HepG2 (cell line): ENCODE measurements around the gene LCN12. TPM values are rescaled to one million over a fixed set of nuclear protein-coding genes. Genes with fewer than 3 reads are reported as not detected.

Experiments used
- ATAC-seq: fragments of 200-7000 bp; cut with Tn5 transposase; 3 replicates; pipeline ENCODE4 v1.9.1; 2020; ENCODE audit warnings: mild to moderate bottlenecking, moderate library complexity
- BruUV-seq: library from RNA; stranded (reverse); fragments of 400-500 nt; replicated peaks from 2 replicates; lab custom pipeline; 2021; lab: Mats Ljungman, UMichigan
- CTCF ChIA-PET: fragments of 300-600 bp; formaldehyde crosslinking; extraction: SDS; loops from one replicate; lab custom pipeline; 2021; ENCODE audit warnings: low total read pairs, inconsistent platforms, low intra/inter-chr PET ratio; lab: Yijun Ruan, JAX
- POLR2A ChIA-PET: fragments of 350-600 bp; sonication (Branson Sonifier 250); formaldehyde crosslinking; loops from one replicate; lab custom pipeline; 2020; ENCODE audit warnings: antibody characterized with exemption, inconsistent platforms; lab: Yijun Ruan, JAX
- DNase-seq: peaks from one replicate; pipeline ENCODE4 v3.0.0-alpha.2; 2015; ENCODE audit warnings: low spot score
- FAIRE-seq: peaks from 3 replicates; lab custom pipeline; 2011; peaks lifted over from hg19 to GRCh38; lab: Jason Lieb, UNC
- H2AFZ ChIP-seq: one replicate; pipeline ENCODE4 v1.6.1; 2011; ENCODE audit warnings: low read length, inconsistent platforms
- H3K27ac ChIP-seq: fragments of 300-600 bp; 3 replicates; pipeline ENCODE4 v1.8.0; 2011; ENCODE audit warnings: mixed run types, mild to moderate bottlenecking, mixed read lengths, low read length, inconsistent platforms; ENCODE audit not compliant: insufficient read depth; ENCODE audit errors: extremely low read length
- H3K27me3 ChIP-seq, 2 experiments: fragments of 200-600 bp in 1 of 2; 2 replicates in 1 of 2; 3 replicates in 1 of 2; pipeline versions ENCODE4 v1.6.0 to v1.8.0; 2011; ENCODE audit warnings: low read length in 2 of 2, mild to moderate bottlenecking in 2 of 2, moderate library complexity in 2 of 2, inconsistent platforms in 1 of 2; ENCODE audit not compliant: insufficient read depth in 2 of 2, control insufficient read depth in 1 of 2
- H3K36me3 ChIP-seq, 2 experiments: fragments of 200-600 bp in 1 of 2; replicated peaks in 1 of 2; 2 replicates in 1 of 2; 3 replicates in 1 of 2; pipeline versions ENCODE4 v1.5.1 to v1.8.0; 2011; ENCODE audit warnings: low read length in 2 of 2, inconsistent platforms in 1 of 2; ENCODE audit not compliant: insufficient read depth in 2 of 2, control insufficient read depth in 1 of 2
- H3K4me1 ChIP-seq: 2 replicates; pipeline ENCODE4 v1.5.1; 2012; ENCODE audit warnings: low read length, inconsistent platforms; ENCODE audit not compliant: insufficient read depth
- H3K4me2 ChIP-seq: 2 replicates; pipeline ENCODE4 v1.6.0; 2011; ENCODE audit warnings: low read depth, low read length, inconsistent platforms
- H3K4me3 ChIP-seq, 3 experiments: fragments of 200-600 bp in 1 of 3; sonication (generic), shearing (Covaris generic) in 1 of 3; replicated peaks in 1 of 3; 2 replicates each; pipeline ENCODE4 v1.5.1; 2011 to 2016; ENCODE audit warnings: low read length in 3 of 3, inconsistent platforms in 2 of 3, low read depth in 2 of 3, mild to moderate bottlenecking in 2 of 3, control low read depth in 1 of 3, mixed read lengths in 1 of 3; ENCODE audit not compliant: insufficient read depth in 1 of 3
- H3K79me2 ChIP-seq: one replicate; pipeline ENCODE4 v1.6.1; 2011; ENCODE audit warnings: low read length, inconsistent platforms; ENCODE audit not compliant: insufficient read depth
- H3K9ac ChIP-seq: 2 replicates; pipeline ENCODE4 v1.6.0; 2011; ENCODE audit warnings: mild to moderate bottlenecking, low read depth, low read length, inconsistent platforms; ENCODE audit not compliant: insufficient read depth
- H3K9me3 ChIP-seq: 2 replicates; pipeline ENCODE4 v1.5.1; 2012; ENCODE audit warnings: mild to moderate bottlenecking, low read length
- H4K20me1 ChIP-seq: 2 replicates; pipeline ENCODE4 v1.6.0; 2011; ENCODE audit warnings: inconsistent platforms, mild to moderate bottlenecking, low read length, moderate library complexity; ENCODE audit not compliant: insufficient read depth
- BCL6 ChIP-seq: IDR thresholded peaks from 2 replicates; pipeline ENCODE4 v1.6.1; 2016; ENCODE audit warnings: missing genetic modification reagents, missing compliant biosample characterization
- ETV5 ChIP-seq: IDR thresholded peaks from 2 replicates; pipeline ENCODE4 v1.6.1; 2018; ENCODE audit warnings: missing biosample characterization, missing genetic modification reagents, inconsistent platforms, borderline replicate concordance
- MIXL1 ChIP-seq: IDR thresholded peaks from 2 replicates; pipeline ENCODE4 v1.6.1; 2016
- MTA1 ChIP-seq: sonication (generic); formaldehyde crosslinking; IDR thresholded peaks from 2 replicates; pipeline ENCODE4 v1.4.0; 2020; ENCODE audit warnings: missing genetic modification reagents, mild to moderate bottlenecking, borderline replicate concordance
- REPIN1 ChIP-seq: sonication (generic); formaldehyde crosslinking; IDR thresholded peaks from 2 replicates; pipeline ENCODE4 v1.8.0; 2022; ENCODE audit warnings: missing genetic modification reagents, low read depth, mild to moderate bottlenecking, borderline replicate concordance
- RFX1 ChIP-seq: fragments of 450-650 bp; IDR thresholded peaks from 2 replicates; pipeline ENCODE4 v1.6.1; 2017
- SNAPC4 ChIP-seq: sonication (generic); formaldehyde crosslinking; IDR thresholded peaks from 2 replicates; pipeline ENCODE4 v1.4.0; 2020; ENCODE audit warnings: mild to moderate bottlenecking, missing genetic modification reagents
- TRIM22 ChIP-seq: fragments of 450-650 bp; IDR thresholded peaks from 2 replicates; pipeline ENCODE4 v1.6.1; 2017
- ZNF101 ChIP-seq: sonication (generic); formaldehyde crosslinking; IDR thresholded peaks from 2 replicates; pipeline ENCODE4 v1.4.0; 2020; ENCODE audit warnings: mild to moderate bottlenecking, low read depth, missing genetic modification reagents, borderline replicate concordance
- ZNF33A ChIP-seq: sonication (generic); formaldehyde crosslinking; IDR thresholded peaks from 2 replicates; pipeline ENCODE4 v1.5.1; 2020; ENCODE audit warnings: missing genetic modification reagents, mild to moderate bottlenecking, moderate library complexity, borderline replicate concordance
- ZNF552 ChIP-seq: sonication (generic); formaldehyde crosslinking; IDR thresholded peaks from 2 replicates; pipeline ENCODE4 v1.9.0; 2022; ENCODE audit warnings: missing genetic modification reagents, mild to moderate bottlenecking, borderline replicate concordance
- ZNF724P ChIP-seq: sonication (generic); formaldehyde crosslinking; IDR thresholded peaks from 2 replicates; pipeline ENCODE4 v1.8.0; 2022; ENCODE audit warnings: missing genetic modification reagents, borderline replicate concordance
- WGBS: methylation state at CpG from one replicate; pipeline ENCODE4 v1.1.6; 2017; ENCODE audit warnings: low lambda C conversion rate; 5-methylcytosine and 5-hydroxymethylcytosine counted together
- in situ Hi-C: cut with HindIII; loops from 2 replicates; pipeline ENCODE4 v1.10.0; 2017; ENCODE audit warnings: low pct_unique_long_range_greater_than_20kb; ENCODE audit not compliant: extremely low pct_ligation_motif_present
- intact Hi-C: fragments of 100-400 bp; cut with micrococcal nuclease; formaldehyde crosslinking; loops from one replicate; pipeline ENCODE4 v1.10.0; 2022; ENCODE audit not compliant: unreplicated experiment
- polyA plus RNA-seq, 8 experiments: library from polyadenylated mRNA; depleted of rRNA in 3 of 8; stranded (reverse) in 7 of 8; unstranded in 1 of 8; fragments of >200 nt; fragmentation: Illumina TruSeq in 4 of 8; extraction: Trizol in 4 of 8; gene quantifications; 2 replicates each; pipeline versions ENCODE4 v1.2.1 to v1.2.3, GENCODE V29; 2011 to 2016; ENCODE audit warnings: low read depth in 4 of 8, missing spikeins in 1 of 8, mixed read lengths in 1 of 8; ENCODE audit not compliant: insufficient read depth in 1 of 8
- total RNA-seq, 5 experiments: library from RNA; depleted of rRNA; stranded (reverse); fragments of >200 nt; fragmentation: Illumina TruSeq; extraction: Trizol; gene quantifications; 2 replicates each; pipeline ENCODE4 v1.2.3, GENCODE V29; 2016; ENCODE audit warnings: low read depth in 1 of 5

LCN12 gene
- total and polyA plus RNA-seq, 2 of the 13 experiments (the other 11 are each of a cell fraction or from before 2014, with no cell fraction given) = 3.4 to 6.9 TPM

DNA sequence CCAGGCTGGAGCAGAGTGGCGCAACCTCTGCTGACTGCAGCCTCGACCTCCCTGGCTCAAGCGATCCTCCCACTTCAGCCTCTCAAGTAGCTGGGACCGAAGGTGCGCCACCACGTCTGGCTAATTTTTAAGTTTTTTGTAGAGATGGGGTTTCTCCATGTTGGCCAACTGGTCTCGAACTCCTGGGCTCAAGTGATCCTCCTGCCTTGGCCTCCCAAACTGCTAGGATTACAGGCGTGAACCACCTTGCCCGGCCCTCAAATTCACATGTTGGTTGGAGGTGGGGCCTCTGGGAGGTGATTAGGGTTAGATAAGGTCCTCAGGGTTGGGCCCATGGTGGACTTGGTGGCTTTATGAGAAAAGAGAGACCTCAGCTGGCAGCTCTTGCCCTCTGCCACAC, 10.1 kb downstream of the LCN12 start:
- no peak overlapping the region for H3K9ac ChIP-seq
- H4K20me1 ChIP-seq = no peaks in the 10 kb centered on the region
- ATAC-seq (no peak), DNase-seq (no peak), FAIRE-seq (no peak)
- in situ Hi-C loops = no loop called here
- H3K79me2 ChIP-seq = no peaks in the 10 kb centered on the region
- H3K4me3 ChIP-seq = no peak overlapping the region
- TF ChIP-seq ZNF33A (CRISPR knock-in tag) (no peak), ZNF724P (CRISPR knock-in tag) (no peak), RFX1 (no peak), ZNF101 (CRISPR knock-in tag) (no peak), MTA1 (no peak), REPIN1 (CRISPR knock-in tag) (no peak), MIXL1 (CRISPR knock-in tag) (no peak), BCL6 (no peak), ETV5 (CRISPR knock-in tag) (no peak), ZNF552 (CRISPR knock-in tag) (no peak), TRIM22 (no peak), SNAPC4 (CRISPR knock-in tag) (no peak)
- H2AFZ ChIP-seq = no peak overlapping the region
- H3K27me3 ChIP-seq = peaks cover 15 to 52% of the 10 kb centered on the region in 2 experiments
- ChIA-PET CTCF (no interaction called here), POLR2A (interaction anchor here (1.1 to 1.3 kb wide), 2 partner anchors 11 to 14 kb away, joined by 3 to 7 read pairs; no protein-coding TSS in a partner anchor)
- H3K9me3 ChIP-seq = no peaks in the 10 kb centered on the region
- 60% methylated on average over 9 of the region's 9 CpGs for WGBS
- no peaks in the 10 kb centered on the region for H3K36me3 ChIP-seq
- BruUV-seq = no TSS peak
- intact Hi-C loops = no loop called here
- H3K27ac ChIP-seq = no peak overlapping the region
- H3K4me2 ChIP-seq = no peak overlapping the region
- H3K4me1 ChIP-seq = peaks cover 15% of the 10 kb centered on the region
